ENCODE data around the gene ANKS3. TPM values are rescaled to one million over a fixed set of nuclear protein-coding genes. Genes with fewer than 3 reads are reported as not detected.

The ANKS3 gene
- polyA plus RNA-seq, 1 donor (not counting 4 experiments of a cell fraction or from before 2014, with no cell fraction given), result 11.7 TPM

DNA sequence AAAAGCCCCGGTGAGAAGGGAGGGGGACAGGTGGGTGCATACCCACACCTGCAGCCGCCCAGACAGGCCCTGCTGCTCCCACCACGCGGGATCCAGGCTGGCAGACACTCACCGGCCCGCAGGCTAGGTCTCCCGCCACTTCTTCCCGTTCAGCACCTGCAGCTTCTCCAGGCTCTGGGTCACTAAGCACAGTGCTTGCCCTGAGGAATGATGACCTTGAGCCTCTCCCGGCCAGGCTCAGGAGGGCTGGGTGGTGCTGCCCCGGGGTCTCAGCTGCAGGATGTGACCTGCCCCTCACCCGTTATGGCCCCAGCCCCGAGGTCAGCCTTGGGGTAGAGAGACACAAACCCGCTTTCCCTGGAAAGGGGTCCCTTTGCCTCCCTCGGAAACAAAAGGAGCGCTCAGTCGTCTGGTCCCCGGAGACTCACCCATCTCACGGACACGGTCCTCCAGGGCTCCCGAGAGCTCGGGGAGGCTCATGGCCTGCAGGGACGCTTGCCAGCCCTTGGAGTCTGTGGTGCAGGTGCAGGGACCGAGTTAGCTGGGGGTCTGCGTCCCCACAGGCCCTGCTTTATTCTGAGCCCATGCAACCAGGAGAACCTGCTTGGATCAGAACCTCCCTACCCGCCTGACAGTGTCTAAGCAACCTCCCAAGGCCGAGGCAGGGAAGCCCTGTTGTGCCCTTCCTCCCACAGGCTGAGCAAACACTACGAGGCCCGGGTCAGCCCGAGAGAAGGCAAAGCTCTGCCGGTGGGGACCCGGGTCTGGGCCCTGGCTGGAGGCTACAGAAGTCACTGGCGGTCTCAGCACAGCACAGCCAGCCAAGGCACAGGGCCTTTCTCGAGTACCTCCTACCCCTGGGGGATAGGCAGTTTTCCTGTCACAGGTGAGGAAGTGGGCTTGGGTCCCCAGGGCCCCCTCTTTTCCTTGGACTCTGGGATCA, 36.9 kb downstream of the ANKS3 start:
- peaks cover 19 to 26% of the 10 kb centered on the region in 2 experiments for H3K36me3 ChIP-seq (ENCODE audit: control insufficient read depth in 2 of 2, extremely low read depth in 1 of 2, insufficient read depth in 2 of 2, low read length in 2 of 2)
- no peaks in the 10 kb centered on the region for H3K9me3 ChIP-seq (ENCODE audit: control insufficient read depth, low read depth, low read length)
- no peak for DNase-seq (ENCODE audit: low read depth, low spot score)
- H4K20me1 ChIP-seq (ENCODE audit: control insufficient read depth, extremely low read depth, insufficient read depth, low read length), result no peaks in the 10 kb centered on the region
- H3K9ac ChIP-seq (ENCODE audit: control insufficient read depth, extremely low read depth, insufficient read depth, low read length), result no peak overlapping the region
- H3K79me2 ChIP-seq (ENCODE audit: control insufficient read depth, insufficient read depth, low read length), result no peaks in the 10 kb centered on the region
- no peaks in the 10 kb centered on the region for H3K27me3 ChIP-seq (ENCODE audit: control insufficient read depth, extremely low read depth, insufficient read depth, low read length)
- peaks cover 8% of the 10 kb centered on the region for H3K4me1 ChIP-seq (ENCODE audit: control insufficient read depth, extremely low read depth, insufficient read depth, low read length)
- TF ChIP-seq EZH2 (IDR thresholded peaks at IDR 0.05; ENCODE audit: low read length), result no peak
- TF ChIP-seq, protein P1, sequence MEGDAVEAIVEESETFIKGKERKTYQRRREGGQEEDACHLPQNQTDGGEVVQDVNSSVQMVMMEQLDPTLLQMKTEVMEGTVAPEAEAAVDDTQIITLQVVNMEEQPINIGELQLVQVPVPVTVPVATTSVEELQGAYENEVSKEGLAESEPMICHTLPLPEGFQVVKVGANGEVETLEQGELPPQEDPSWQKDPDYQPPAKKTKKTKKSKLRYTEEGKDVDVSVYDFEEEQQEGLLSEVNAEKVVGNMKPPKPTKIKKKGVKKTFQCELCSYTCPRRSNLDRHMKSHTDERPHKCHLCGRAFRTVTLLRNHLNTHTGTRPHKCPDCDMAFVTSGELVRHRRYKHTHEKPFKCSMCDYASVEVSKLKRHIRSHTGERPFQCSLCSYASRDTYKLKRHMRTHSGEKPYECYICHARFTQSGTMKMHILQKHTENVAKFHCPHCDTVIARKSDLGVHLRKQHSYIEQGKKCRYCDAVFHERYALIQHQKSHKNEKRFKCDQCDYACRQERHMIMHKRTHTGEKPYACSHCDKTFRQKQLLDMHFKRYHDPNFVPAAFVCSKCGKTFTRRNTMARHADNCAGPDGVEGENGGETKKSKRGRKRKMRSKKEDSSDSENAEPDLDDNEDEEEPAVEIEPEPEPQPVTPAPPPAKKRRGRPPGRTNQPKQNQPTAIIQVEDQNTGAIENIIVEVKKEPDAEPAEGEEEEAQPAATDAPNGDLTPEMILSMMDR (optimal IDR thresholded peaks at IDR 0.05 in 1 of 3, IDR thresholded peaks at IDR 0.05 in 1 of 3, conservative IDR thresholded peaks at IDR 0.05 in 1 of 3; ENCODE audit: extremely low read depth in 1 of 3, insufficient read depth in 2 of 3, low read length in 3 of 3), result no peak
- dilution Hi-C loops (cut with MboI; ENCODE audit: extremely low pct_ligation_motif_present, low sequenced_read_pairs), result no loop called here
- no peak overlapping the region for H2AFZ ChIP-seq (ENCODE audit: control insufficient read depth, low read length)
- no peak overlapping the region for H3K4me3 ChIP-seq (ENCODE audit: control insufficient read depth in 2 of 3, extremely low read depth in 1 of 3, insufficient read depth in 2 of 3, low read depth in 1 of 3, low read length in 3 of 3)
- no peak overlapping the region for H3K4me2 ChIP-seq (ENCODE audit: control insufficient read depth, extremely low read depth, insufficient read depth, low read depth, low read length)
- no peak overlapping the region for H3K27ac ChIP-seq (ENCODE audit: control insufficient read depth, insufficient read depth, low read length)
- FAIRE-seq, result no peak
- no peaks in the 10 kb centered on the region for H3K9me1 ChIP-seq (ENCODE audit: control insufficient read depth, extremely low read depth, insufficient read depth, low read length)

DNA sequence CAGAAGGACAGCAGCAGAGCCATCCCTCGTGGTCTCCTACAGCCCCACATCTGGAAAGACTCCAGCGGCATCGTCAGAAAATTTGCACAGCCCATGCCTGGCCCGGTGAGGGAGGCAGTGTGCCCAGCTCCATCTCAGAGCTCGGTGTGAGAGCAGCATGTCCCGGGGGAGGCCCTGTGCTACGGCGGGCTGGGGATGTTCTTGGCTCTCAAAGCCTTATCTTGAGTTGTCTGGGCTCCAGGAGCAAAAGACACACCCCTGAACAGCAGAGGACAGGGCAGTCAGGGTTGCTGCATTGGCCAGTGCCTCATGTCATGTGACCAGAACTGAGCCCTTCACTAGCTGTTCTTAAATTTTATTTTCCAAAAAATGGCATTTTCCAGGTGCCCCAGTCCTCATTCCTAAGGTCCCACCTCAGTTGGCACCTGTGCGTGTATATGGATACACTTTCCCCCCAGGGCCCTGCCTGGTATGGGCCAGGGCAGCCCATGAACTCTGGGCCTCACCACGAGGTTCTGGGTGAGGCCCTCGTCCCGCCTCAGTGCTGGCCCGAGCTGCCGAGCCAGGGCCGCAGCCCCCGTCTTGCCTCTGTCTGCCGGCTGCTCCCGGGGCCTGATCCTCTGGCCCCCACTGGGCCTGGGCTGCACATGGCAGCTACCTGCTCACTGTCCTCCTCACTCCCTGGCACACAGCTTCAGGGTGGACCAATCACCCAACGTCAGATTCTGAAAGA, 37.7 kb downstream of the ANKS3 start:
- Histone ChIP-seq H3K27ac (ENCODE audit: control insufficient read depth, insufficient read depth, low read length) (no peak overlapping the region), H3K4me3 (ENCODE audit: control insufficient read depth in 2 of 3, extremely low read depth in 1 of 3, insufficient read depth in 2 of 3, low read depth in 1 of 3, low read length in 3 of 3) (no peak overlapping the region), H3K79me2 (ENCODE audit: control insufficient read depth, insufficient read depth, low read length) (no peaks in the 10 kb centered on the region), H3K4me1 (ENCODE audit: control insufficient read depth, extremely low read depth, insufficient read depth, low read length) (peaks cover 5% of the 10 kb centered on the region), H3K9me1 (ENCODE audit: control insufficient read depth, extremely low read depth, insufficient read depth, low read length) (no peaks in the 10 kb centered on the region), H3K9me3 (ENCODE audit: control insufficient read depth, low read depth, low read length) (no peaks in the 10 kb centered on the region), H3K36me3 (ENCODE audit: control insufficient read depth in 2 of 2, extremely low read depth in 1 of 2, insufficient read depth in 2 of 2, low read length in 2 of 2) (peaks cover 18 to 21% of the 10 kb centered on the region in 2 experiments), H4K20me1 (ENCODE audit: control insufficient read depth, extremely low read depth, insufficient read depth, low read length) (no peaks in the 10 kb centered on the region), H3K27me3 (ENCODE audit: control insufficient read depth, extremely low read depth, insufficient read depth, low read length) (no peaks in the 10 kb centered on the region), H3K9ac (ENCODE audit: control insufficient read depth, extremely low read depth, insufficient read depth, low read length) (no peak overlapping the region), H3K4me2 (ENCODE audit: control insufficient read depth, extremely low read depth, insufficient read depth, low read depth, low read length) (no peak overlapping the region), H2AFZ (ENCODE audit: control insufficient read depth, low read length) (no peak overlapping the region)
- dilution Hi-C loops (cut with MboI; ENCODE audit: extremely low pct_ligation_motif_present, low sequenced_read_pairs), result no loop called here
- DNase-seq (ENCODE audit: low read depth, low spot score) (no peak), FAIRE-seq (no peak)
- TF ChIP-seq, protein P1 (optimal IDR thresholded peaks at IDR 0.05 in 1 of 3, IDR thresholded peaks at IDR 0.05 in 1 of 3, conservative IDR thresholded peaks at IDR 0.05 in 1 of 3; ENCODE audit: extremely low read depth in 1 of 3, insufficient read depth in 2 of 3, low read length in 3 of 3), result no peak
- TF ChIP-seq EZH2 (IDR thresholded peaks at IDR 0.05; ENCODE audit: low read length), result no peak

Measured in keratinocyte (primary cell).